ENCODE measurements around the gene NKAPL. TPM values are rescaled to one million over a fixed set of nuclear protein-coding genes. Genes with fewer than 3 reads are reported as not detected.

The NKAPL gene
- total RNA-seq, 1 donor from 2014 or later = not detected

GRCh38 chr6:28240471-28240870, 18.6 kb upstream of the NKAPL start:
- no peaks in the 10 kb centered on the region for H3K4me1 Mint-ChIP-seq (ENCODE audit: unreplicated experiment)
- H3K9me3 Mint-ChIP-seq = no peaks in the 10 kb centered on the region
- no peak overlapping the region for H3K4me3 Mint-ChIP-seq
- peaks cover 33% of the 10 kb centered on the region for H3K36me3 Mint-ChIP-seq
- H3K27ac Mint-ChIP-seq = no peak overlapping the region
- no peaks in the 10 kb centered on the region for H3K27me3 Mint-ChIP-seq
- no peak for TF ChIP-seq CTCF (conservative IDR thresholded peaks at IDR 0.05)
- no peak for DNase-seq (ENCODE audit: extremely low spot score, unreplicated experiment)

- no peak for TF ChIP-seq CTCF (conservative IDR thresholded peaks at IDR 0.05)
- DNase-seq (ENCODE audit: extremely low spot score, unreplicated experiment) = no peak
- Mint-ChIP-seq H3K27ac (no peak overlapping the region), H3K9me3 (no peaks in the 10 kb centered on the region), H3K4me3 (no peak overlapping the region), H3K27me3 (no peaks in the 10 kb centered on the region), H3K36me3 (peaks cover 24% of the 10 kb centered on the region), H3K4me1 (ENCODE audit: unreplicated experiment) (no peaks in the 10 kb centered on the region)
Measured at GRCh38 chr6:28243946-28244345, 15.2 kb upstream of the NKAPL start.

- H3K27me3 Mint-ChIP-seq = no peaks in the 10 kb centered on the region
- TF ChIP-seq CTCF (conservative IDR thresholded peaks at IDR 0.05) = no peak
- no peak for DNase-seq (ENCODE audit: extremely low spot score, unreplicated experiment)
- H3K27ac Mint-ChIP-seq = no peak overlapping the region
- H3K36me3 Mint-ChIP-seq = peaks cover 24% of the 10 kb centered on the region
- H3K4me1 Mint-ChIP-seq (ENCODE audit: unreplicated experiment) = no peaks in the 10 kb centered on the region
- no peaks in the 10 kb centered on the region for H3K9me3 Mint-ChIP-seq
- no peak overlapping the region for H3K4me3 Mint-ChIP-seq
Measured at GRCh38 chr6:28245206-28245941, 13.7 kb upstream of the NKAPL start.

- TF ChIP-seq CTCF (conservative IDR thresholded peaks at IDR 0.05) = no peak
- H3K4me1 Mint-ChIP-seq (ENCODE audit: unreplicated experiment) = peaks cover 14% of the 10 kb centered on the region
- no peaks in the 10 kb centered on the region for H3K9me3 Mint-ChIP-seq
- no peak overlapping the region for H3K4me3 Mint-ChIP-seq
- no peaks in the 10 kb centered on the region for H3K27me3 Mint-ChIP-seq
- H3K36me3 Mint-ChIP-seq = peaks cover 20% of the 10 kb centered on the region
- DNase-seq (ENCODE audit: extremely low spot score, unreplicated experiment) = no peak
- H3K27ac Mint-ChIP-seq = no peak overlapping the region
Measured at GRCh38 chr6:28248916-28249315, 10.2 kb upstream of the NKAPL start.

GRCh38 chr6:28250747-28251146, 8.3 kb upstream of the NKAPL start:
- H3K4me1 Mint-ChIP-seq (ENCODE audit: unreplicated experiment) = peaks cover 14% of the 10 kb centered on the region
- no peak overlapping the region for H3K27ac Mint-ChIP-seq
- H3K4me3 Mint-ChIP-seq = peak overlapping the region; percentile 99
- DNase-seq (ENCODE audit: extremely low spot score, unreplicated experiment) = no peak
- peaks cover 7% of the 10 kb centered on the region for H3K36me3 Mint-ChIP-seq
- no peaks in the 10 kb centered on the region for H3K27me3 Mint-ChIP-seq
- H3K9me3 Mint-ChIP-seq = no peaks in the 10 kb centered on the region
- no peak for TF ChIP-seq CTCF (conservative IDR thresholded peaks at IDR 0.05)
